GM15510 (cell line): ENCODE measurements around the gene DUOXA2.

Source experiments
- POLR2A ChIP-seq: IDR thresholded peaks from 3 replicates; pipeline ENCODE4 v1.6.1; 2011; ENCODE audit warnings: borderline replicate concordance; ENCODE audit not compliant: insufficient read length; ENCODE audit errors: extremely low read depth

Gene DUOXA2

GRCh38 chr15:45129651-45130129 lies 15.6 kb downstream of the DUOXA2 start, which contains the start of the genes DUOX1 and DUOXA1:
TSS of gene DUOX1 (plus strand) at chr15:45129994. CDS start at chr15:45131967, 1,973 bp downstream.
TSS of gene DUOXA1 (minus strand) at chr15:45129879. CDS start at chr15:45123014, 6,865 bp downstream.
- TF ChIP-seq POLR2A = no peak

- TF ChIP-seq POLR2A = no peak
These were observed 16.3 kb downstream of the DUOXA2 start for GRCh38 chr15:45130291-45131000.

GRCh38 chr15:45131510-45131909 lies 17.4 kb downstream of the DUOXA2 start:
- TF ChIP-seq POLR2A = no peak

GRCh38 chr15:45132844-45133560 lies 18.9 kb downstream of the DUOXA2 start:
- no peak for TF ChIP-seq POLR2A

DNA sequence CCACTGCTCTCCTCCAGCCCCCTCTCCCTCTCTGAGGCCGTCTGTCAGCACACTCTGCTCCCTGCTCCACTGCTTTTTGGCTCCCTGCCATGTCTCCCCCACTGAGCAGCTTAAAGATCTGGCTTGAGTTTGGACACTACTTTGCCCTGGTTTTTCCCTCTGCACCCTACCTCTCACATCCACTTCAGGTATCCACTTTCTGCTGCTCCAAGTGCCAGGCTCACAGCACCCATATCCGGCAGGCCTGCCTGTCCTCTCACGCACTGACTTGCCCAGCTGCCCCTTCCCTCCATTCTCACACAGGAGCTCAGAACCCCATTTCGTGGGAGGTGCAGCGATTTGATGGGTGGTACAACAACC lies 19.4 kb downstream of the DUOXA2 start:
- TF ChIP-seq POLR2A = no peak

GRCh38 chr15:45134046-45134445 lies 19.9 kb downstream of the DUOXA2 start:
- no peak for TF ChIP-seq POLR2A

DNA sequence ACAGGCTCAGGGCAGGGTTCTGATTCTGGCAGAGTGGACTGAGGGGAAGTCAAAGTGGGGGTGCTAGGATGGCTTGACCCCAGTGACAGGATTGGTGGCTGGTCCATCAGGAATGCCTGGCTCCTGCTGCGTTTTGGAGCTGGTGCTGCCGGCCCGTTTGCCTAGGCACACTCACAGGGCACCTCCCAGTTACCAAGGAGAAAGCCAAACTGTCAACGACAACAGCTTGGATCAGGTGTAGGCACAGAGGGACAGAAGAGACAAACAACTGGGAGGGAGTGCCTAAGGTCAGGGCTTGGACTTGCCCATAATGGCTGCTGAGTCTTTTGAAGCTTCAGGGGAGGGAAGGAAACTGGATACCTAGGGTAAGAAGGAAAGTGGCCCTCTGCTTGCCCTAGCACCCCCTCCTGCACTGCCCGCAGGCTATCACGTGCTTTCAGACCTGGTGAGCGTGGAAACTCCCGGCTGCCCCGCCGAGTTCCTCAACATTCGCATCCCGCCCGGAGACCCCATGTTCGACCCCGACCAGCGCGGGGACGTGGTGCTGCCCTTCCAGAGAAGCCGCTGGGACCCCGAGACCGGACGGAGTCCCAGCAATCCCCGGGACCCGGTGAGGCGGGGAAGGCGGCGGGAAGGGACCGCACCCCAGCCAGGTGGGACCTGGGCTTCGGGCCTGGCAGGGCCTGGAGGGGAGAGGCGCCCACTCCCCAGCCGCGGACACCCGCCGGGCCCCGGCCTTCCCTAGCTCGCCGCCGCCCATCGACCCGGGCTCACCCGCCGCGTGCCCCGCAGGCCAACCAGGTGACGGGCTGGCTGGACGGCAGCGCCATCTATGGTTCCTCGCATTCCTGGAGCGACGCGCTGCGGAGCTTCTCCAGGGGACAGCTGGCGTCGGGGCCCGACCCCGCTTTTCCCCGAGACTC lies 20.8 kb downstream of the DUOXA2 start:
- TF ChIP-seq POLR2A = no peak

DNA sequence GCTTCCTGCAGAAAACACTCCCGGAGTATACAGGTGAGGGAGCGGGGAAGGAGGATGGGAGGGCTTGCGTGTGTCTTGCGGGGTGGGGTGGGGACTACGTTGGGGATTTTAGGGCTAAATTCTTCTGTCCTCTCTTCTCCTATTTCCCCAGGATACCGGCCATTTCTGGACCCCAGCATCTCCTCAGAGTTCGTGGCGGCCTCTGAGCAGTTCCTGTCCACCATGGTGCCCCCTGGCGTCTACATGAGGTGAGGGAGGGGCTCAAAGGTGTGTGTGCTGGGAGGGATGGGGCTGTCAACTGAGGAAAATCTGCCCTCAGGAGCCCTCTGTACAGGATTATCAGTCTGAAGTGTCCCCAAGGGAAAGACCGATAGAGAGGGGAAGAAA lies 22.2 kb downstream of the DUOXA2 start:
- no peak for TF ChIP-seq POLR2A

DNA sequence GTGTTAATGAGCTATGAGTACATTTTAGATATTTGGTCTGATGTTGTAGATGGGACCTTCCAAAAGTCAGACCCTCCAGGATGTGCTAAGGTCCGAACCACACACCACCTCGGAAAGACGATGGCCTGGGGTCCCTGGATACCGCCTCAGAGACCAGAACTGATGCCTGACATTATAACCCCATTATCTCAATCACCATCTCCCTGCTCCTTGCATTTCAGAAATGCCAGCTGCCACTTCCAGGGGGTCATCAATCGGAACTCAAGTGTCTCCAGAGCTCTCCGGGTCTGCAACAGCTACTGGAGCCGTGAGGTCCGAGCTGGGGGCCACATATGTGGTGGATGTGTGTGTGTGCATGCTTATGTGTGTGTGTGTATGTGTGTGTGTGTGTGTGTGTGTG lies 23.6 kb downstream of the DUOXA2 start:
- no peak for TF ChIP-seq POLR2A

DNA sequence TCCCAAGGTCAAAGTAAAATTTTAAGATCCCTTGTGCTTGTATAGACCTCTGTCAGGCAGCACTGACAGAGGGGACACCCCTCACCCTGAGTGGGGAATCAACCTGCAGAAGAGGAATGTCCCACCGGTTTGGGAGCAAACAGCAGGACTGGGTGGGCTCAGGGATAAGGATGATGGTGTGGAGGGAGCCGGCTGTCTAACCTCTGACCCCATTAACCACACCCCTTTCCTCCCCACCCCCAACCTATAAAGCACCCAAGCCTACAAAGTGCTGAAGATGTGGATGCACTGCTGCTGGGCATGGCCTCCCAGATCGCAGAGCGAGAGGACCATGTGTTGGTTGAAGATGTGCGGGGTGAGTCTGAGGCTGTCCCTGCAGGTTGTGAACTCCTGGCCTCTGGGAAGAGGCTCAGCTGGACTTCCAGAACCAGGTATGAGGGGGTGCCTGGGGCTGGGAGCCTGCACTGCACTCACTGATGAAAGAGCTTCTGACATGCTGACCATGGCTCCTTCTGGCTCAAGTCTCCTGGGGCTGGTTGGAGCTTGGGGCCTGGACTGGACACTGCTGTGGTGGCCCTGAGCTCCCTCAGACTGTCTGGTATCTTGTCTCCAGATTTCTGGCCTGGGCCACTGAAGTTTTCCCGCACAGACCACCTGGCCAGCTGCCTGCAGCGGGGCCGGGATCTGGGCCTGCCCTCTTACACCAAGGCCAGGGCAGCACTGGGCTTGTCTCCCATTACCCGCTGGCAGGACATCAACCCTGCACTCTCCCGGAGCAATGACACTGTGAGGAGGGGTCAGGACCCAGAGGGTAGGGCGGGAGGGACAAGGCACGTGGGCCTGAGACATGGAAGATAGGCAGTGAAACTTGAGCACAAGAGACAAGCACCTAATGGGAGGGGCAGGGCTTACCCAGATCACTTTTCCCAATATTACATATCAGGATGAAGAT lies 25.0 kb downstream of the DUOXA2 start:
- TF ChIP-seq POLR2A = no peak

- no peak for TF ChIP-seq POLR2A
These were observed 25.6 kb downstream of the DUOXA2 start for GRCh38 chr15:45139770-45140169.

GRCh38 chr15:45140557-45141250 lies 26.6 kb downstream of the DUOXA2 start:
- TF ChIP-seq POLR2A = no peak

GRCh38 chr15:45141386-45141785 lies 27.3 kb downstream of the DUOXA2 start:
- TF ChIP-seq POLR2A = no peak

GRCh38 chr15:45143056-45143455 lies 28.9 kb downstream of the DUOXA2 start:
- TF ChIP-seq POLR2A = no peak

- TF ChIP-seq POLR2A = no peak
These were observed 29.8 kb downstream of the DUOXA2 start for GRCh38 chr15:45143946-45144345.
